B cell (primary cell): ENCODE data around the gene SETDB2. TPM values are rescaled to one million over a fixed set of nuclear protein-coding genes. Genes with fewer than 3 reads are reported as not detected.

Experiments used
- ATAC-seq: fragments of 200-7000 bp; cut with Tn5 transposase; one replicate; pipeline ENCODE4 v1.10.0; 2021; ENCODE audit warnings: low read depth, mild to moderate bottlenecking, moderate number of reproducible peaks, moderate library complexity
- CTCF ChIA-PET: fragments of 350-600 bp; sonication (Branson Sonifier 250); formaldehyde crosslinking; loops from one replicate; lab custom pipeline; 2021; ENCODE audit warnings: antibody characterized with exemption, inconsistent platforms; lab: Charles Lee
- POLR2A ChIA-PET: fragments of 350-600 bp; sonication (Branson Sonifier 250); formaldehyde crosslinking; loops from one replicate; lab custom pipeline; 2021; ENCODE audit warnings: antibody characterized with exemption; lab: Charles Lee
- DNase-seq: peaks from one replicate; pipeline ENCODE4 v3.0.0; 2013
- H2AFZ ChIP-seq: 2 replicates; pipeline ENCODE4 v1.6.1; 2012; ENCODE audit warnings: mild to moderate bottlenecking, low read depth, low read length; ENCODE audit not compliant: insufficient read depth, poor library complexity, severe bottlenecking
- H3K27ac ChIP-seq, 2 donors: 1 replicate in 1 of 2; 2 replicates in 1 of 2; pipeline ENCODE4 v1.5.1; 2012 to 2013; ENCODE audit warnings: low read length in 2 of 2, mild to moderate bottlenecking in 2 of 2, moderate library complexity in 1 of 2
- H3K27me3 ChIP-seq, 4 experiments: fragments of 200-600 bp in 1 of 4; sonication (generic) in 1 of 4; replicated peaks in 1 of 4; 1 replicate in 2 of 4; 2 replicates in 2 of 4; pipeline versions ENCODE4 v1.6.1 to v1.7.0; 2013 to 2016; ENCODE audit warnings: low read length in 3 of 4, mild to moderate bottlenecking in 2 of 4, mixed read lengths in 1 of 4, moderate library complexity in 1 of 4; ENCODE audit not compliant: insufficient read depth in 4 of 4, control insufficient read depth in 3 of 4; ENCODE audit errors: control extremely low read depth in 1 of 4
- H3K36me3 ChIP-seq, 2 experiments: replicated peaks in 1 of 2; 1 replicate in 1 of 2; 2 replicates in 1 of 2; pipeline versions ENCODE4 v1.6.1 to v1.7.1; 2013; ENCODE audit warnings: low read length in 1 of 2; ENCODE audit not compliant: insufficient read depth in 2 of 2, control insufficient read depth in 1 of 2; ENCODE audit errors: control extremely low read depth in 1 of 2, extremely low read depth in 1 of 2
- H3K4me1 ChIP-seq, 2 donors: fragments of 200-600 bp in 1 of 2; sonication (generic) in 1 of 2; 1 replicate in 1 of 2; 2 replicates in 1 of 2; pipeline versions ENCODE4 v1.5.1 to v1.6.1; 2013 to 2017; ENCODE audit warnings: low read length in 2 of 2; ENCODE audit not compliant: control insufficient read depth in 2 of 2, insufficient read depth in 2 of 2
- H3K4me2 ChIP-seq: replicated peaks from 2 replicates; pipeline ENCODE3; 2012; ENCODE audit warnings: mild to moderate bottlenecking, low read depth, low read length; ENCODE audit not compliant: poor library complexity, severe bottlenecking
- H3K4me3 ChIP-seq, 5 experiments: fragments of 200-600 bp in 1 of 5; sonication (generic) in 1 of 5; 1 replicate in 3 of 5; 2 replicates in 2 of 5; pipeline versions ENCODE4 v1.5.1 to v1.7.0; 2011 to 2016; ENCODE audit warnings: low read length in 4 of 5, mild to moderate bottlenecking in 4 of 5, low read depth in 2 of 5, control low read depth in 1 of 5, moderate library complexity in 1 of 5; ENCODE audit not compliant: insufficient read depth in 1 of 5; ENCODE audit errors: control extremely low read depth in 1 of 5, extremely low read depth in 1 of 5
- H3K79me2 ChIP-seq: fragments of 200-600 bp; sonication (generic); one replicate; pipeline ENCODE4 v1.6.0; 2016; ENCODE audit warnings: low read length; ENCODE audit not compliant: control insufficient read depth, insufficient read depth
- H3K9ac ChIP-seq: fragments of 200-600 bp; sonication (generic); 2 replicates; pipeline ENCODE4 v1.6.1; 2017; ENCODE audit warnings: mild to moderate bottlenecking, low read length, moderate library complexity
- H3K9me3 ChIP-seq, 3 donors: one replicate each; pipeline versions ENCODE4 v1.6.1 to v1.7.1; 2013; ENCODE audit warnings: low read length in 2 of 3; ENCODE audit not compliant: control insufficient read depth in 2 of 3, insufficient read depth in 1 of 3; ENCODE audit errors: control extremely low read depth in 1 of 3
- H4K20me1 ChIP-seq: 2 replicates; pipeline ENCODE4 v1.6.0; 2012; ENCODE audit warnings: mild to moderate bottlenecking, low read length; ENCODE audit not compliant: insufficient read depth, control insufficient read depth, poor library complexity, severe bottlenecking
- H3K27ac Mint-ChIP-seq: one replicate; pipeline ENCODE4 v1.8.0; 2021; ENCODE audit warnings: mixed read lengths
- H3K27me3 Mint-ChIP-seq: one replicate; pipeline ENCODE4 v1.8.0; 2021; ENCODE audit warnings: mixed read lengths
- H3K4me1 Mint-ChIP-seq: one replicate; pipeline ENCODE4 v1.8.0; 2021; ENCODE audit warnings: mixed read lengths
- H3K4me3 Mint-ChIP-seq: one replicate; pipeline ENCODE4 v1.8.0; 2021; ENCODE audit warnings: mixed read lengths
- H3K9me3 Mint-ChIP-seq: one replicate; pipeline ENCODE4 v1.8.0; 2022; ENCODE audit warnings: mixed read lengths; ENCODE audit not compliant: insufficient read depth
- CTCF ChIP-seq: fragments of 200-600 bp; IDR thresholded peaks from one replicate; pipeline ENCODE4 v1.8.0; 2022; ENCODE audit warnings: antibody characterized with exemption, mild to moderate bottlenecking
- EZH2 ChIP-seq: IDR thresholded peaks from 2 replicates; pipeline ENCODE4 v1.6.1; 2012; ENCODE audit warnings: borderline replicate concordance, low read depth, mild to moderate bottlenecking, moderate library complexity, low read length; ENCODE audit not compliant: insufficient read depth, poor library complexity, severe bottlenecking
- WGBS: methylation state at CpG from one replicate; pipeline ENCODE4 v1.1.5; 2013; ENCODE audit warnings: missing lambda C conversion rate; ENCODE audit not compliant: insufficient coverage; 5-methylcytosine and 5-hydroxymethylcytosine counted together
- intact Hi-C: fragments of 100-400 bp; cut with micrococcal nuclease; formaldehyde crosslinking; loops from one replicate; pipeline ENCODE4 v1.10.0; 2022
- polyA plus RNA-seq: library from polyadenylated mRNA; depleted of rRNA; stranded (reverse); fragments of >200 nt; gene quantifications from 2 replicates; pipeline ENCODE4 v1.2.3, GENCODE V29; 2012
- total RNA-seq, 2 donors: library from RNA; stranded (reverse); fragments of 120-200 nt in 1 of 2; gene quantifications; 1 replicate in 1 of 2; 2 replicates in 1 of 2; pipeline versions ENCODE4 v1.2.3 to v1.2.4, GENCODE V29; 2013 to 2022

Gene SETDB2
- total and polyA plus RNA-seq, 2 donors (not counting 1 experiment from before 2014, with no cell fraction given) = 12.0 to 38.2 TPM

- H3K9me3 ChIP-seq = peaks cover 7 to 10% (median 8%) of the 10 kb centered on the region in 3 donors
- H3K27ac Mint-ChIP-seq = no peak overlapping the region
- H3K27ac ChIP-seq = no peak overlapping the region
- CTCF ChIA-PET = interaction anchor here (0.6 kb wide), 1 partner anchor 339 kb away, joined by 3 read pairs; no protein-coding TSS in a partner anchor
- peaks cover 0 to 6% of the 10 kb centered on the region in 2 donors for H3K4me1 ChIP-seq
- H3K9ac ChIP-seq = no peak overlapping the region
- no peaks in the 10 kb centered on the region for H4K20me1 ChIP-seq
- WGBS = no CpG with 5 or more reads among the region's 1 CpG
- H3K27me3 ChIP-seq = no peaks in the 10 kb centered on the region
- no peak for ATAC-seq
- H3K27me3 Mint-ChIP-seq = no peaks in the 10 kb centered on the region
- POLR2A ChIA-PET = interaction anchor here (0.6 kb wide), 1 partner anchor 100 kb away, joined by 6 read pairs; no protein-coding TSS in a partner anchor
- no peak overlapping the region for H3K4me3 Mint-ChIP-seq
- no peak overlapping the region for H2AFZ ChIP-seq
- no peak overlapping the region for H3K4me2 ChIP-seq
- H3K4me1 Mint-ChIP-seq = peaks cover 10% of the 10 kb centered on the region
- intact Hi-C loops = no loop called here
- peaks cover 12 to 41% of the 10 kb centered on the region in 2 experiments for H3K36me3 ChIP-seq
- DNase-seq = no peak
- H3K4me3 ChIP-seq = no peak overlapping the region
- TF ChIP-seq EZH2 = no peak
- no peak for TF ChIP-seq CTCF
- peaks cover 5% of the 10 kb centered on the region for H3K79me2 ChIP-seq
- no peaks in the 10 kb centered on the region for H3K9me3 Mint-ChIP-seq
These were observed 15.5 kb downstream of the SETDB2 start for GRCh38 chr13:49459580-49459979.

- Histone ChIP-seq H3K27ac (no peak overlapping the region), H3K79me2 (no peaks in the 10 kb centered on the region), H3K36me3 (peaks cover 12 to 62% of the 10 kb centered on the region in 2 experiments), H3K4me2 (no peak overlapping the region), H3K4me3 (no peak overlapping the region), H4K20me1 (no peaks in the 10 kb centered on the region), H3K9ac (no peak overlapping the region), H3K9me3 (peaks cover 7 to 10% (median 8%) of the 10 kb centered on the region in 3 donors), H3K27me3 (no peaks in the 10 kb centered on the region), H3K4me1 (no peaks in the 10 kb centered on the region), H2AFZ (no peak overlapping the region)
- TF ChIP-seq CTCF (no peak), EZH2 (no peak)
- intact Hi-C loops = loop anchor here (5.0 kb wide), 1 partner anchor 37 kb away; no protein-coding TSS in a partner anchor
- no peak for DNase-seq
- Mint-ChIP-seq H3K27me3 (no peaks in the 10 kb centered on the region), H3K4me1 (no peaks in the 10 kb centered on the region), H3K9me3 (no peaks in the 10 kb centered on the region), H3K4me3 (no peak overlapping the region), H3K27ac (no peak overlapping the region)
- CTCF ChIA-PET = no interaction called here
- no peak for ATAC-seq
- WGBS = no CpG with 5 or more reads among the region's 1 CpG
- POLR2A ChIA-PET = no interaction called here
These were observed 20.0 kb downstream of the SETDB2 start for GRCh38 chr13:49464085-49464484.
